GM23338 (cell line): Measurements from ENCODE around the gene COBL. TPM values are rescaled to one million over a fixed set of nuclear protein-coding genes. Genes with fewer than 3 reads are reported as not detected.

Experiments used
- ATAC-seq: fragments of 200-7000 bp; cut with Tn5 transposase; 3 replicates; pipeline ENCODE4 v1.9.1; 2020
- DNase-seq: peaks from one replicate; pipeline ENCODE4 v3.0.0-alpha.2; 2015; ENCODE audit warnings: low spot score
- H2AFZ ChIP-seq: fragments of 200-600 bp; sonication (generic); 2 replicates; pipeline ENCODE4 v1.8.0; 2016; ENCODE audit warnings: antibody characterized with exemption, mild to moderate bottlenecking, moderate library complexity
- H3F3A ChIP-seq: fragments of 200-600 bp; sonication (generic); replicated peaks from 2 replicates; pipeline ENCODE4 v1.8.0; 2017; ENCODE audit warnings: antibody characterized with exemption, mixed run types, low read depth
- H3K27ac ChIP-seq: fragments of 200-600 bp; sonication (generic); 2 replicates; pipeline ENCODE4 v1.6.1; 2016; ENCODE audit warnings: low read depth
- H3K27me3 ChIP-seq: fragments of 200-600 bp; sonication (generic); 2 replicates; pipeline ENCODE4 v1.8.0; 2016; ENCODE audit warnings: mild to moderate bottlenecking, mixed run types, moderate library complexity; ENCODE audit not compliant: insufficient read depth
- H3K36me3 ChIP-seq: fragments of 200-600 bp; sonication (generic); 2 replicates; pipeline ENCODE4 v1.8.0; 2016; ENCODE audit warnings: mild to moderate bottlenecking; ENCODE audit not compliant: insufficient read depth
- H3K4me1 ChIP-seq: fragments of 200-600 bp; sonication (generic); 2 replicates; pipeline ENCODE4 v1.8.0; 2016; ENCODE audit warnings: mild to moderate bottlenecking, moderate library complexity; ENCODE audit not compliant: insufficient read depth
- H3K4me2 ChIP-seq: fragments of 200-600 bp; sonication (generic); 2 replicates; pipeline ENCODE4 v1.7.1; 2017; ENCODE audit warnings: mixed run types
- H3K4me3 ChIP-seq: fragments of 200-600 bp; sonication (generic); 2 replicates; pipeline ENCODE4 v1.6.1; 2016; ENCODE audit warnings: mixed run types
- H3K79me2 ChIP-seq: fragments of 200-600 bp; sonication (generic); replicated peaks from 2 replicates; pipeline ENCODE4 v1.8.0; 2017; ENCODE audit warnings: mild to moderate bottlenecking; ENCODE audit not compliant: insufficient read depth
- H3K9me2 ChIP-seq: fragments of 200-600 bp; sonication (generic); 2 replicates; pipeline ENCODE4 v1.8.0; 2017; ENCODE audit not compliant: insufficient read depth
- H4K20me1 ChIP-seq: fragments of 200-600 bp; sonication (generic); replicated peaks from 2 replicates; pipeline ENCODE4 v1.8.0; 2017; ENCODE audit warnings: mild to moderate bottlenecking; ENCODE audit not compliant: insufficient read depth
- H3K27ac Mint-ChIP-seq: 2 replicates; pipeline ENCODE4 v1.8.0; 2020; ENCODE audit warnings: inconsistent platforms, mild to moderate bottlenecking, moderate library complexity, mixed read lengths
- H3K27me3 Mint-ChIP-seq: 3 replicates; pipeline ENCODE4 v1.8.0; 2022; ENCODE audit warnings: low read depth, mild to moderate bottlenecking, moderate library complexity, mixed read lengths, inconsistent platforms; ENCODE audit not compliant: insufficient read depth, poor library complexity
- H3K36me3 Mint-ChIP-seq: 3 replicates; pipeline ENCODE4 v1.8.0; 2021; ENCODE audit warnings: low read depth, mild to moderate bottlenecking, inconsistent platforms, moderate library complexity, mixed read lengths
- H3K4me1 Mint-ChIP-seq: 3 replicates; pipeline ENCODE4 v1.8.0; 2020; ENCODE audit warnings: mild to moderate bottlenecking, inconsistent platforms, mixed read lengths
- H3K4me3 Mint-ChIP-seq: 3 replicates; pipeline ENCODE4 v1.8.0; 2021; ENCODE audit warnings: moderate library complexity, mild to moderate bottlenecking, inconsistent platforms, mixed read lengths
- H3K9me3 Mint-ChIP-seq: 3 replicates; pipeline ENCODE4 v1.8.0; 2020; ENCODE audit warnings: moderate library complexity, mild to moderate bottlenecking, inconsistent platforms, mixed read lengths
- CREB1 ChIP-seq: fragments of 250-450 bp; sonication (Bioruptor Pico); IDR thresholded peaks from 2 replicates; pipeline ENCODE4 v1.5.0; 2020; ENCODE audit warnings: low read depth, mild to moderate bottlenecking, moderate library complexity
- EZH2 ChIP-seq: fragments of 200-600 bp; sonication (generic); IDR thresholded peaks from one replicate; pipeline ENCODE4 v1.8.0; 2017; ENCODE audit warnings: antibody characterized with exemption, mild to moderate bottlenecking, low read depth; ENCODE audit not compliant: unreplicated experiment
- JUNB ChIP-seq: IDR thresholded peaks from one replicate; pipeline ENCODE4 v1.6.1; 2016; ENCODE audit warnings: antibody characterized with exemption; ENCODE audit not compliant: unreplicated experiment
- NANOG ChIP-seq: IDR thresholded peaks from 2 replicates; pipeline ENCODE4 v1.6.1; 2016; ENCODE audit warnings: antibody characterized with exemption, borderline replicate concordance
- POLR2AphosphoS5 ChIP-seq: IDR thresholded peaks from 2 replicates; pipeline ENCODE4 v1.6.1; 2016; ENCODE audit warnings: antibody characterized with exemption, low read depth
- REST ChIP-seq: IDR thresholded peaks from one replicate; pipeline ENCODE4 v1.6.1; 2018; ENCODE audit warnings: antibody characterized with exemption; ENCODE audit not compliant: unreplicated experiment
- STAT1 ChIP-seq: IDR thresholded peaks from one replicate; pipeline ENCODE4 v1.6.1; 2016; ENCODE audit warnings: antibody characterized with exemption; ENCODE audit not compliant: unreplicated experiment
- ZNF114 ChIP-seq: fragments of 250-450 bp; sonication (Bioruptor Pico); IDR thresholded peaks from 2 replicates; pipeline ENCODE4 v1.5.0; 2020; ENCODE audit warnings: mild to moderate bottlenecking, moderate library complexity
- ZNF331 ChIP-seq: fragments of 250-450 bp; sonication (Bioruptor Pico); IDR thresholded peaks from 2 replicates; pipeline ENCODE4 v1.5.0; 2020; ENCODE audit warnings: low read depth, mild to moderate bottlenecking, moderate library complexity
- ZNF462 ChIP-seq: fragments of 250-450 bp; sonication (Bioruptor Pico); IDR thresholded peaks from 2 replicates; pipeline ENCODE4 v1.5.0; 2020; ENCODE audit warnings: mild to moderate bottlenecking, moderate library complexity
- polyA plus RNA-seq: library from polyadenylated mRNA; unstranded; fragments of >200 nt; fragmentation: Nextera tagmentation; extraction: Ambion mirVana; gene quantifications from 2 replicates; pipeline ENCODE4 v1.2.1, GENCODE V29; 2016
- total RNA-seq: library from RNA; depleted of rRNA; stranded (reverse); fragments of >200 nt; shearing (Covaris generic); gene quantifications from 2 replicates; pipeline ENCODE4 v1.2.3, GENCODE V29; 2014

COBL gene
- total and polyA plus RNA-seq, 2 experiments from 2014 or later = 18.3 to 51.9 TPM

- Histone ChIP-seq H3K27ac (no peak overlapping the region), H3K4me1 (peaks cover 29% of the 10 kb centered on the region), H2AFZ (no peak overlapping the region), H3K4me2 (no peak overlapping the region), H3K36me3 (no peaks in the 10 kb centered on the region), H3K27me3 (no peaks in the 10 kb centered on the region), H3K79me2 (peaks cover 86% of the 10 kb centered on the region), H3F3A (no peaks in the 10 kb centered on the region), H3K9me2 (no peaks in the 10 kb centered on the region), H4K20me1 (peaks cover 15% of the 10 kb centered on the region), H3K4me3 (no peak overlapping the region)
- no peak for ATAC-seq
- Mint-ChIP-seq H3K4me1 (peaks cover 30% of the 10 kb centered on the region), H3K9me3 (no peaks in the 10 kb centered on the region), H3K27me3 (no peaks in the 10 kb centered on the region), H3K4me3 (no peak overlapping the region), H3K27ac (no peak overlapping the region), H3K36me3 (no peaks in the 10 kb centered on the region)
- DNase-seq = no peak
- no peak for TF ChIP-seq STAT1
- no peak for TF ChIP-seq EZH2
- TF ChIP-seq CREB1 (CRISPR knock-in tag) = no peak
- TF ChIP-seq ZNF114 = no peak
These were observed 53.6 kb downstream of the COBL start for GRCh38 chr7:51262796-51263531.

- no peak overlapping the region for H3K4me3 Mint-ChIP-seq
- H3K36me3 ChIP-seq = no peaks in the 10 kb centered on the region
- peaks cover 16% of the 10 kb centered on the region for H4K20me1 ChIP-seq
- H3K36me3 Mint-ChIP-seq = no peaks in the 10 kb centered on the region
- H3K4me2 ChIP-seq = no peak overlapping the region
- H3K27ac Mint-ChIP-seq = no peak overlapping the region
- H3K27me3 Mint-ChIP-seq = no peaks in the 10 kb centered on the region
- H3F3A ChIP-seq = no peaks in the 10 kb centered on the region
- H3K79me2 ChIP-seq = peaks cover 86% of the 10 kb centered on the region
- H3K9me2 ChIP-seq = no peaks in the 10 kb centered on the region
- H3K9me3 Mint-ChIP-seq = no peaks in the 10 kb centered on the region
- no peak overlapping the region for H2AFZ ChIP-seq
- H3K27ac ChIP-seq = no peak overlapping the region
- no peaks in the 10 kb centered on the region for H3K27me3 ChIP-seq
- H3K4me1 Mint-ChIP-seq = peaks cover 30% of the 10 kb centered on the region
- ATAC-seq = no peak
- no peak for DNase-seq
- no peak overlapping the region for H3K4me3 ChIP-seq
- H3K4me1 ChIP-seq = peaks cover 29% of the 10 kb centered on the region
- TF ChIP-seq JUNB (no peak), ZNF462 (no peak), POLR2AphosphoS5 (no peak), STAT1 (no peak), NANOG (no peak), CREB1 (CRISPR knock-in tag) (no peak), ZNF331 (CRISPR knock-in tag) (no peak), REST (no peak)
These were observed 54.4 kb downstream of the COBL start for GRCh38 chr7:51261950-51262795.
